ENCODE measurements around the gene RDH11.

- TF ChIP-seq CTCF (optimal IDR thresholded peaks at IDR 0.05 in 1 of 3, IDR thresholded peaks at IDR 0.05 in 1 of 3, conservative IDR thresholded peaks at IDR 0.05 in 1 of 3; ENCODE audit: extremely low read depth in 1 of 3, insufficient read depth in 2 of 3, low read length in 3 of 3) (no peak), EZH2 (IDR thresholded peaks at IDR 0.05; ENCODE audit: low read length) (no peak)
Observed at GRCh38 chr14:67650151-67650550, 45.4 kb downstream of the RDH11 start.
